Measurements from ENCODE around the gene SUGP1.

DNA sequence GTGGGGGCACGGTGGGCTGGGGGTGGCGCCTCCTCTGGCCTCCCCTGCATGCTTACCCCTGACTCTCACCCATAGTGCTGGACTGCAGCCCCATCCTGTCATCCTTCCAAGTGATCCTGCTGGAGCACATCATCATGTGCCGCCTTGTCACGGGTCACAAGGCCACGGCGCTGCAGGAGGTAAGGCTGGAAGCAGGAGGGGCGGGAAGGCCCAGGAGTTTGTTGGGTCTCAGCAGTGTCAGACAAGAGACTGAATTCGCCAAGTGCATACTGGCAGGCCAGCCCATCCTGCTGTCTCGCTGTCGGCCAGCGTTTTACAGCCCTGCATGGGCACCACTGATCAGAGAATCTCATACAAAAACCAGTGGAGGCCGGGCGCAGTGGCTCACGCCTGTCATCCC, 23.5 kb upstream of the SUGP1 start:
- TF ChIP-seq MAX (IDR thresholded peaks at IDR 0.05; ENCODE audit: low read depth) (no peak), CTCF (IDR thresholded peaks at IDR 0.05) (no peak), FOSL2 (IDR thresholded peaks at IDR 0.05; ENCODE audit: borderline replicate concordance, low read depth) (no peak)
- TF ChIP-seq, protein P1, sequence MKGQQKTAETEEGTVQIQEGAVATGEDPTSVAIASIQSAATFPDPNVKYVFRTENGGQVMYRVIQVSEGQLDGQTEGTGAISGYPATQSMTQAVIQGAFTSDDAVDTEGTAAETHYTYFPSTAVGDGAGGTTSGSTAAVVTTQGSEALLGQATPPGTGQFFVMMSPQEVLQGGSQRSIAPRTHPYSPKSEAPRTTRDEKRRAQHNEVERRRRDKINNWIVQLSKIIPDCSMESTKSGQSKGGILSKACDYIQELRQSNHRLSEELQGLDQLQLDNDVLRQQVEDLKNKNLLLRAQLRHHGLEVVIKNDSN (IDR thresholded peaks at IDR 0.05; ENCODE audit: borderline replicate concordance, low read depth): no peak
